GM19043 (cell line): ENCODE results near the gene CDH2.

Source experiments
- ATAC-seq: cut with Tn5 transposase; IDR thresholded peaks from one replicate; pipeline ENCODE4 v1.9.1; 2021; ENCODE audit warnings: low read depth; ENCODE audit not compliant: unreplicated experiment

CDH2 gene

GRCh38 chr18:28004606-28005005 is 172.3 kb downstream of the CDH2 start:
- no peak for ATAC-seq

GRCh38 chr18:28003451-28003850 is 173.5 kb downstream of the CDH2 start:
- no peak for ATAC-seq

GRCh38 chr18:28002841-28003240 is 174.1 kb downstream of the CDH2 start:
- ATAC-seq, result no peak

GRCh38 chr18:27996801-27997272 is 180.1 kb downstream of the CDH2 start:
- no peak for ATAC-seq

- ATAC-seq, result no peak
These were observed 181.0 kb downstream of the CDH2 start for GRCh38 chr18:27995770-27996502.

GRCh38 chr18:27994571-27994970 is 182.4 kb downstream of the CDH2 start:
- no peak for ATAC-seq

GRCh38 chr18:27991391-27991790 is 185.5 kb downstream of the CDH2 start:
- no peak for ATAC-seq

GRCh38 chr18:27985832-27986231 is 191.1 kb downstream of the CDH2 start:
- no peak for ATAC-seq

GRCh38 chr18:27983780-27984179 is 193.2 kb downstream of the CDH2 start:
- ATAC-seq, result no peak

GRCh38 chr18:27976806-27977408 is 200.0 kb downstream of the CDH2 start:
- ATAC-seq, result no peak

GRCh38 chr18:27970321-27970720 is 206.6 kb downstream of the CDH2 start:
- ATAC-seq, result no peak

- no peak for ATAC-seq
These were observed 207.7 kb downstream of the CDH2 start for GRCh38 chr18:27969206-27969605.

- no peak for ATAC-seq
These were observed 208.8 kb downstream of the CDH2 start for GRCh38 chr18:27967913-27968824.

GRCh38 chr18:27966881-27967280 is 210.0 kb downstream of the CDH2 start:
- ATAC-seq, result no peak

- ATAC-seq, result no peak
These were observed 212.1 kb downstream of the CDH2 start for GRCh38 chr18:27964811-27965210.

GRCh38 chr18:27959101-27959500 is 217.8 kb downstream of the CDH2 start:
- no peak for ATAC-seq

GRCh38 chr18:27956001-27956640 is 220.8 kb downstream of the CDH2 start:
- ATAC-seq, result no peak

GRCh38 chr18:27954226-27954625 is 222.7 kb downstream of the CDH2 start:
- no peak for ATAC-seq

GRCh38 chr18:27952741-27953140 is 224.2 kb downstream of the CDH2 start:
- ATAC-seq, result no peak

- ATAC-seq, result no peak
These were observed 226.2 kb downstream of the CDH2 start for GRCh38 chr18:27950648-27951228.
